ENCODE results near the gene PARVB. TPM values are rescaled to one million over a fixed set of nuclear protein-coding genes. Genes with fewer than 3 reads are reported as not detected.

The PARVB gene
- polyA plus RNA-seq, 1 donor (not counting 4 experiments of a cell fraction or from before 2014, with no cell fraction given) = 10.5 TPM

DNA sequence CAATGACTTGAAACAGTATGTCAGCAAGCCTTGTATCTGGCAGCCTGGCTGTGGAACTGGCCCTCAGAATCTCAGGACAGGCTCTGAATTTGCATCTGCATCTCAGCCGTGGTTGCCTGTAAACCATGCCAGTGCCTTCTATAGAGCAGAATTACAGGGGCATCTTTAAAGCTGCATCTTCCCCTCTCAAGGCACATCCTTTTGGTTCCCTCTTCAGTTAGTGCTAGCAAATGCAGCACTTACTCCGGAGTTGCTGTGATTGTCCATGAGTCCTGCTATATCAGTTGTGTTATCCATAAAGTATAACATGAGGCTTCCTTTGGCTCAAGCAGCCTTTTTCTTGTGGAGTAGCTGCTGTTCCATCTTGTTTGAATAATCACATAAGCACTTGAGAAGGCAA is 102.7 kb downstream of the PARVB start:
- no peak for DNase-seq (ENCODE audit: low read depth, low spot score)
- H3K36me3 ChIP-seq (ENCODE audit: control insufficient read depth in 2 of 2, extremely low read depth in 1 of 2, insufficient read depth in 2 of 2, low read length in 2 of 2) = no peaks in the 10 kb centered on the region
- FAIRE-seq = no peak
- H3K9me3 ChIP-seq (ENCODE audit: control insufficient read depth, low read depth, low read length) = no peaks in the 10 kb centered on the region
- dilution Hi-C loops (cut with MboI; ENCODE audit: extremely low pct_ligation_motif_present, low sequenced_read_pairs) = no loop called here
- no peak overlapping the region for H3K27ac ChIP-seq (ENCODE audit: control insufficient read depth, insufficient read depth, low read length)
- H3K79me2 ChIP-seq (ENCODE audit: control insufficient read depth, insufficient read depth, low read length) = no peaks in the 10 kb centered on the region
- no peak overlapping the region for H2AFZ ChIP-seq (ENCODE audit: control insufficient read depth, low read length)
- H3K4me1 ChIP-seq (ENCODE audit: control insufficient read depth, extremely low read depth, insufficient read depth, low read length) = no peaks in the 10 kb centered on the region
- H3K4me3 ChIP-seq (ENCODE audit: control insufficient read depth in 2 of 3, extremely low read depth in 1 of 3, insufficient read depth in 2 of 3, low read depth in 1 of 3, low read length in 3 of 3) = no peak overlapping the region
- H3K9me1 ChIP-seq (ENCODE audit: control insufficient read depth, extremely low read depth, insufficient read depth, low read length) = no peaks in the 10 kb centered on the region
- H3K4me2 ChIP-seq (ENCODE audit: control insufficient read depth, extremely low read depth, insufficient read depth, low read depth, low read length) = no peak overlapping the region
- TF ChIP-seq, protein P1, sequence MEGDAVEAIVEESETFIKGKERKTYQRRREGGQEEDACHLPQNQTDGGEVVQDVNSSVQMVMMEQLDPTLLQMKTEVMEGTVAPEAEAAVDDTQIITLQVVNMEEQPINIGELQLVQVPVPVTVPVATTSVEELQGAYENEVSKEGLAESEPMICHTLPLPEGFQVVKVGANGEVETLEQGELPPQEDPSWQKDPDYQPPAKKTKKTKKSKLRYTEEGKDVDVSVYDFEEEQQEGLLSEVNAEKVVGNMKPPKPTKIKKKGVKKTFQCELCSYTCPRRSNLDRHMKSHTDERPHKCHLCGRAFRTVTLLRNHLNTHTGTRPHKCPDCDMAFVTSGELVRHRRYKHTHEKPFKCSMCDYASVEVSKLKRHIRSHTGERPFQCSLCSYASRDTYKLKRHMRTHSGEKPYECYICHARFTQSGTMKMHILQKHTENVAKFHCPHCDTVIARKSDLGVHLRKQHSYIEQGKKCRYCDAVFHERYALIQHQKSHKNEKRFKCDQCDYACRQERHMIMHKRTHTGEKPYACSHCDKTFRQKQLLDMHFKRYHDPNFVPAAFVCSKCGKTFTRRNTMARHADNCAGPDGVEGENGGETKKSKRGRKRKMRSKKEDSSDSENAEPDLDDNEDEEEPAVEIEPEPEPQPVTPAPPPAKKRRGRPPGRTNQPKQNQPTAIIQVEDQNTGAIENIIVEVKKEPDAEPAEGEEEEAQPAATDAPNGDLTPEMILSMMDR (optimal IDR thresholded peaks at IDR 0.05 in 1 of 3, IDR thresholded peaks at IDR 0.05 in 1 of 3, conservative IDR thresholded peaks at IDR 0.05 in 1 of 3; ENCODE audit: extremely low read depth in 1 of 3, insufficient read depth in 2 of 3, low read length in 3 of 3) = no peak
- TF ChIP-seq EZH2 (IDR thresholded peaks at IDR 0.05; ENCODE audit: low read length) = no peak
- H3K9ac ChIP-seq (ENCODE audit: control insufficient read depth, extremely low read depth, insufficient read depth, low read length) = no peak overlapping the region
- H3K27me3 ChIP-seq (ENCODE audit: control insufficient read depth, extremely low read depth, insufficient read depth, low read length) = peaks cover 3% of the 10 kb centered on the region
- no peaks in the 10 kb centered on the region for H4K20me1 ChIP-seq (ENCODE audit: control insufficient read depth, extremely low read depth, insufficient read depth, low read length)

DNA sequence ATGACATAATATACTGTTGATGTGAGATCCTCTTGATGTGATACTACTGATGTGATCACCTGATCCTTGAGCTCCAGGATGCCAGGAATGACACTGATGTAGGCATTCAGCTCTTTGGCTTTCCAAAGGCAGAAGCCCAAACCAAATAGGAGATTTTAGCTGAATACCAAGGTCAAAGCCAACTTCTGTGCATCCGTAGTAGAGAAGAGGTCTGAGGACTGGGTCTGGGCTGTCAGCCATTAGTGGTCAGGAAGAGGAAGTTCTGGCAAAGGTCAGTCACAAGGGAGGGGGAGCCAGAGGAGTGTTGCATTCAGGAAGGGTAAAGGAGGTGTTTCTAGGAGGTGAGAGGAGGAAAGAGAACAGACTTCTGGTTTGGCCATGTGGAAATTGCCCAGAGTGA is 103.3 kb downstream of the PARVB start:
- no peak overlapping the region for H3K9ac ChIP-seq (ENCODE audit: control insufficient read depth, extremely low read depth, insufficient read depth, low read length)
- TF ChIP-seq, protein P1 (optimal IDR thresholded peaks at IDR 0.05 in 1 of 3, IDR thresholded peaks at IDR 0.05 in 1 of 3, conservative IDR thresholded peaks at IDR 0.05 in 1 of 3; ENCODE audit: extremely low read depth in 1 of 3, insufficient read depth in 2 of 3, low read length in 3 of 3) = no peak
- TF ChIP-seq EZH2 (IDR thresholded peaks at IDR 0.05; ENCODE audit: low read length) = no peak
- no peak overlapping the region for H2AFZ ChIP-seq (ENCODE audit: control insufficient read depth, low read length)
- FAIRE-seq = no peak
- H3K4me2 ChIP-seq (ENCODE audit: control insufficient read depth, extremely low read depth, insufficient read depth, low read depth, low read length) = no peak overlapping the region
- no peaks in the 10 kb centered on the region for H4K20me1 ChIP-seq (ENCODE audit: control insufficient read depth, extremely low read depth, insufficient read depth, low read length)
- no peak for DNase-seq (ENCODE audit: low read depth, low spot score)
- H3K9me1 ChIP-seq (ENCODE audit: control insufficient read depth, extremely low read depth, insufficient read depth, low read length) = no peaks in the 10 kb centered on the region
- peaks cover 3% of the 10 kb centered on the region for H3K27me3 ChIP-seq (ENCODE audit: control insufficient read depth, extremely low read depth, insufficient read depth, low read length)
- no peaks in the 10 kb centered on the region for H3K36me3 ChIP-seq (ENCODE audit: control insufficient read depth in 2 of 2, extremely low read depth in 1 of 2, insufficient read depth in 2 of 2, low read length in 2 of 2)
- dilution Hi-C loops (cut with MboI; ENCODE audit: extremely low pct_ligation_motif_present, low sequenced_read_pairs) = no loop called here
- H3K9me3 ChIP-seq (ENCODE audit: control insufficient read depth, low read depth, low read length) = no peaks in the 10 kb centered on the region
- H3K79me2 ChIP-seq (ENCODE audit: control insufficient read depth, insufficient read depth, low read length) = no peaks in the 10 kb centered on the region
- H3K4me1 ChIP-seq (ENCODE audit: control insufficient read depth, extremely low read depth, insufficient read depth, low read length) = no peaks in the 10 kb centered on the region
- H3K4me3 ChIP-seq (ENCODE audit: control insufficient read depth in 2 of 3, extremely low read depth in 1 of 3, insufficient read depth in 2 of 3, low read depth in 1 of 3, low read length in 3 of 3) = no peak overlapping the region
- no peak overlapping the region for H3K27ac ChIP-seq (ENCODE audit: control insufficient read depth, insufficient read depth, low read length)
